BE2C (cell line): ENCODE data around the gene FAM83D.

Experiments
- DNase-seq: peaks from one replicate; pipeline ENCODE4 v3.0.0-alpha.2; 2020
- H3K27me3 ChIP-seq: fragments of 250-450 bp; sonication (Bioruptor Pico); 2 replicates; pipeline ENCODE4 v1.5.1; 2020; ENCODE audit warnings: mild to moderate bottlenecking
- H3K36me3 ChIP-seq: fragments of 250-450 bp; sonication (Bioruptor Pico); 2 replicates; pipeline ENCODE4 v1.5.1; 2020; ENCODE audit warnings: mild to moderate bottlenecking
- H3K4me1 ChIP-seq: fragments of 250-450 bp; sonication (Bioruptor Pico); 2 replicates; pipeline ENCODE4 v1.5.1; 2020
- H3K4me3 ChIP-seq: 2 replicates; pipeline ENCODE4 v1.5.1; 2011; ENCODE audit warnings: low read depth, low read length
- H3K9me3 ChIP-seq: fragments of 250-450 bp; sonication (Bioruptor Pico); 2 replicates; pipeline ENCODE4 v1.5.1; 2020
- TF ChIP-seq, protein P1 (sequence below): IDR thresholded peaks from 2 replicates; pipeline ENCODE4 v1.5.1; 2012; ENCODE audit warnings: mild to moderate bottlenecking, low read depth, low read length

The FAM83D gene

DNA sequence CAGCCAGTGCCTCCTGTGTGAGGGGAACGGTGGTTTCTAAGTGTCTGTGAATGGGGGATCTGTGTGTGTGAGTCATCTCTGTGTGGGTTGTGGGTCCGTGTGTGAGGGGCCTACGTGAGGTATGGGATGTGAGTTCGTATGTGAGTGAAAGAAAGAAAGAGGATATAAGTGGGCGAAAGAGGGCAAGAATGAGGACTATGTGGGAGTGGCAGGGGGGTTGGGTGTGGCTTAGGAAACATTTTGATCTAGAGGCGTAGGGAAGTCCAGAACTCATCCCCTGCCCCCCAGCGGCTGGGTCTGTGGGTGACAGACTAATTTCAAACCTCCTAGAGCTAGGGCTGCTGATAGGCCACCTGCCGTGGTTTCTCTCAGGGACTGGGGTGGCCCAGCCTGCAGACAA, 71.4 kb downstream of the FAM83D start:
- peaks cover 35% of the 10 kb centered on the region for H3K36me3 ChIP-seq
- H3K9me3 ChIP-seq = no peaks in the 10 kb centered on the region
- DNase-seq = no peak
- no peaks in the 10 kb centered on the region for H3K27me3 ChIP-seq
- no peaks in the 10 kb centered on the region for H3K4me1 ChIP-seq
- TF ChIP-seq, protein P1, sequence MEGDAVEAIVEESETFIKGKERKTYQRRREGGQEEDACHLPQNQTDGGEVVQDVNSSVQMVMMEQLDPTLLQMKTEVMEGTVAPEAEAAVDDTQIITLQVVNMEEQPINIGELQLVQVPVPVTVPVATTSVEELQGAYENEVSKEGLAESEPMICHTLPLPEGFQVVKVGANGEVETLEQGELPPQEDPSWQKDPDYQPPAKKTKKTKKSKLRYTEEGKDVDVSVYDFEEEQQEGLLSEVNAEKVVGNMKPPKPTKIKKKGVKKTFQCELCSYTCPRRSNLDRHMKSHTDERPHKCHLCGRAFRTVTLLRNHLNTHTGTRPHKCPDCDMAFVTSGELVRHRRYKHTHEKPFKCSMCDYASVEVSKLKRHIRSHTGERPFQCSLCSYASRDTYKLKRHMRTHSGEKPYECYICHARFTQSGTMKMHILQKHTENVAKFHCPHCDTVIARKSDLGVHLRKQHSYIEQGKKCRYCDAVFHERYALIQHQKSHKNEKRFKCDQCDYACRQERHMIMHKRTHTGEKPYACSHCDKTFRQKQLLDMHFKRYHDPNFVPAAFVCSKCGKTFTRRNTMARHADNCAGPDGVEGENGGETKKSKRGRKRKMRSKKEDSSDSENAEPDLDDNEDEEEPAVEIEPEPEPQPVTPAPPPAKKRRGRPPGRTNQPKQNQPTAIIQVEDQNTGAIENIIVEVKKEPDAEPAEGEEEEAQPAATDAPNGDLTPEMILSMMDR = no peak
- H3K4me3 ChIP-seq = no peak overlapping the region

GRCh38 chr20:38999217-38999616, 73.0 kb downstream of the FAM83D start:
- Histone ChIP-seq H3K27me3 (no peaks in the 10 kb centered on the region), H3K4me1 (no peaks in the 10 kb centered on the region), H3K4me3 (no peak overlapping the region), H3K9me3 (no peaks in the 10 kb centered on the region), H3K36me3 (peaks cover 46% of the 10 kb centered on the region)
- TF ChIP-seq, protein P1 = no peak
- DNase-seq = no peak

- H3K4me3 ChIP-seq = no peak overlapping the region
- no peaks in the 10 kb centered on the region for H3K27me3 ChIP-seq
- H3K4me1 ChIP-seq = no peaks in the 10 kb centered on the region
- TF ChIP-seq, protein P1 = no peak
- DNase-seq = no peak
- peaks cover 43% of the 10 kb centered on the region for H3K36me3 ChIP-seq
- H3K9me3 ChIP-seq = no peaks in the 10 kb centered on the region
Observed at GRCh38 chr20:38999965-39000910, 74.0 kb downstream of the FAM83D start.
